H1 (cell line): ENCODE measurements around the gene PTPMT1.

Experiments used
- EP300 ChIP-seq, 2 experiments: IDR thresholded peaks; 1 replicate in 1 of 2; 2 replicates in 1 of 2; pipeline ENCODE4 v1.6.1; 2011 to 2012; ENCODE audit warnings: low read depth in 2 of 2, low read length in 2 of 2, mild to moderate bottlenecking in 2 of 2, borderline replicate concordance in 1 of 2, inconsistent platforms in 1 of 2, moderate library complexity in 1 of 2
- EZH2 ChIP-seq: fragments of 200-600 bp; sonication (generic); IDR thresholded peaks from 2 replicates; pipeline ENCODE4 v1.7.1; 2012; ENCODE audit warnings: low read depth, mild to moderate bottlenecking, moderate library complexity, low read length, inconsistent platforms; ENCODE audit not compliant: severe bottlenecking
- GABPA ChIP-seq: IDR thresholded peaks from 2 replicates; pipeline ENCODE4 v1.6.1; 2011; ENCODE audit warnings: mild to moderate bottlenecking, low read length, moderate library complexity, borderline replicate concordance; ENCODE audit not compliant: insufficient read depth
- POLR2AphosphoS5 ChIP-seq: IDR thresholded peaks from 2 replicates; pipeline ENCODE4 v1.6.1; 2011; ENCODE audit warnings: low read depth, low read length
- SIN3A ChIP-seq, 2 experiments: IDR thresholded peaks in 1 of 2; conservative IDR thresholded peaks in 1 of 2; 2 replicates each; pipeline ENCODE4 v1.6.1; 2011 to 2012; ENCODE audit warnings: low read length in 2 of 2, improper control_type of control experiment in 1 of 2, low read depth in 1 of 2, mild to moderate bottlenecking in 1 of 2
- SP2 ChIP-seq: IDR thresholded peaks from 2 replicates; pipeline ENCODE4 v1.6.1; 2012; ENCODE audit warnings: mild to moderate bottlenecking, low read length, inconsistent platforms
- TEAD4 ChIP-seq: IDR thresholded peaks from 2 replicates; pipeline ENCODE4 v1.6.1; 2012; ENCODE audit warnings: low read depth, low read length, inconsistent platforms, mixed read lengths
- ZNF274 ChIP-seq: IDR thresholded peaks from 2 replicates; pipeline ENCODE4 v1.7.0; 2012; ENCODE audit warnings: low read length, borderline replicate concordance; ENCODE audit errors: extremely low read depth
- TF ChIP-seq, protein P1 (sequence below), 3 experiments: IDR thresholded peaks; 1 replicate in 2 of 3; 2 replicates in 1 of 3; pipeline versions ENCODE4 v1.5.1 to v1.6.1; 2011; ENCODE audit warnings: low read length in 3 of 3, mild to moderate bottlenecking in 3 of 3, inconsistent platforms in 2 of 3, low read depth in 1 of 3, moderate library complexity in 1 of 3; ENCODE audit not compliant: insufficient read depth in 1 of 3; ENCODE audit errors: control extremely low read depth in 1 of 3
- TF ChIP-seq, protein P2 (sequence below): IDR thresholded peaks from 2 replicates; pipeline ENCODE4 v1.6.1; 2011; ENCODE audit warnings: low read length, improper control_type of control experiment

DNA sequence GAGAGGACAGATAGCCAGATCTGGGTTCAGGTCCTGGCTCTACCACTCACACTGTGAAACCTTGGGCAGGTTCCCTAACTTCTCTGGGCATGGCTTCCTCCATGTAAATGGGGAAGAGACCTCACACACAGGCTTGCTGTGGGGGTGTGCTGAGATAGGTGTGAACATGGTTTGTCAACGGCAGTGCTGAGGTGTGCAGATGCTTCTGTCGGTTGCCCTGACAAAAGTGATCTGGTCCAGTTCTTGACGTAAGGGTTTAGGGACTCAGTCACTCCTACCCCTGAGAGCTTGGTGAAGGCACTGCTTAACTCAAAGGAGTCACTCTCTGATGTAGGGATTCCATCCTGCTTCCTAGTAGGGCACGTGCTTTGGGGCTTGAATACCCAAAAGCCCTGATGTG lies 26.9 kb downstream of the PTPMT1 start:
- no peak for TF ChIP-seq SP2
- TF ChIP-seq, protein P1, sequence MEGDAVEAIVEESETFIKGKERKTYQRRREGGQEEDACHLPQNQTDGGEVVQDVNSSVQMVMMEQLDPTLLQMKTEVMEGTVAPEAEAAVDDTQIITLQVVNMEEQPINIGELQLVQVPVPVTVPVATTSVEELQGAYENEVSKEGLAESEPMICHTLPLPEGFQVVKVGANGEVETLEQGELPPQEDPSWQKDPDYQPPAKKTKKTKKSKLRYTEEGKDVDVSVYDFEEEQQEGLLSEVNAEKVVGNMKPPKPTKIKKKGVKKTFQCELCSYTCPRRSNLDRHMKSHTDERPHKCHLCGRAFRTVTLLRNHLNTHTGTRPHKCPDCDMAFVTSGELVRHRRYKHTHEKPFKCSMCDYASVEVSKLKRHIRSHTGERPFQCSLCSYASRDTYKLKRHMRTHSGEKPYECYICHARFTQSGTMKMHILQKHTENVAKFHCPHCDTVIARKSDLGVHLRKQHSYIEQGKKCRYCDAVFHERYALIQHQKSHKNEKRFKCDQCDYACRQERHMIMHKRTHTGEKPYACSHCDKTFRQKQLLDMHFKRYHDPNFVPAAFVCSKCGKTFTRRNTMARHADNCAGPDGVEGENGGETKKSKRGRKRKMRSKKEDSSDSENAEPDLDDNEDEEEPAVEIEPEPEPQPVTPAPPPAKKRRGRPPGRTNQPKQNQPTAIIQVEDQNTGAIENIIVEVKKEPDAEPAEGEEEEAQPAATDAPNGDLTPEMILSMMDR (IDR thresholded peaks at IDR 0.05; ENCODE audit: control extremely low read depth in 1 of 3, insufficient read depth in 1 of 3, low read depth in 1 of 3, low read length in 3 of 3), result no peak
- TF ChIP-seq EZH2, result no peak
- no peak for TF ChIP-seq GABPA
- no peak for TF ChIP-seq POLR2AphosphoS5
- no peak for TF ChIP-seq SIN3A (conservative IDR thresholded peaks at IDR 0.05 in 1 of 2, IDR thresholded peaks at IDR 0.05 in 1 of 2; ENCODE audit: low read depth in 1 of 2, low read length in 2 of 2)
- TF ChIP-seq, protein P2, sequence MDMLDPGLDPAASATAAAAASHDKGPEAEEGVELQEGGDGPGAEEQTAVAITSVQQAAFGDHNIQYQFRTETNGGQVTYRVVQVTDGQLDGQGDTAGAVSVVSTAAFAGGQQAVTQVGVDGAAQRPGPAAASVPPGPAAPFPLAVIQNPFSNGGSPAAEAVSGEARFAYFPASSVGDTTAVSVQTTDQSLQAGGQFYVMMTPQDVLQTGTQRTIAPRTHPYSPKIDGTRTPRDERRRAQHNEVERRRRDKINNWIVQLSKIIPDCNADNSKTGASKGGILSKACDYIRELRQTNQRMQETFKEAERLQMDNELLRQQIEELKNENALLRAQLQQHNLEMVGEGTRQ, result no peak
- no peak for TF ChIP-seq ZNF274
- TF ChIP-seq TEAD4, result no peak
- TF ChIP-seq EP300 (IDR thresholded peaks at IDR 0.05; ENCODE audit: borderline replicate concordance in 1 of 2, low read depth in 2 of 2, low read length in 2 of 2), result no peak
